Forelimb muscle (tissue), 1 donor: ENCODE measurements around the gene MOG. TPM values are rescaled to one million over a fixed set of nuclear protein-coding genes. Genes with fewer than 3 reads are reported as not detected.

Experiments used
- polyA plus RNA-seq: library from polyadenylated mRNA; unstranded; fragments of 120-200 nt; gene quantifications from one replicate; pipeline ENCODE4 v1.2.1, GENCODE V29; 2013; ENCODE audit not compliant: insufficient read length

MOG gene
- polyA plus RNA-seq, 1 donor, result not detected

Other genes starting within 250 kb of the MOG start
- not detected for gene OR12D1, start 242.2 kb upstream of the MOG start, polyA plus RNA-seq
- not detected for gene OR10C1, start 217.8 kb upstream of the MOG start, polyA plus RNA-seq
- gene OR11A1, start 200.0 kb upstream of the MOG start, polyA plus RNA-seq, result not detected
- not detected for gene OR2H1, start 199.9 kb upstream of the MOG start, polyA plus RNA-seq
- not detected for gene MAS1L, start 169.1 kb upstream of the MOG start, polyA plus RNA-seq
- gene UBD, start 97.4 kb upstream of the MOG start, polyA plus RNA-seq, result 0.28 TPM
- gene OR2H2, start 72.0 kb upstream of the MOG start, polyA plus RNA-seq, result 0.15 TPM
- gene GABBR1, start 23.9 kb upstream of the MOG start, polyA plus RNA-seq, result 33.1 TPM
- not detected for gene ZFP57, start 24.1 kb downstream of the MOG start, polyA plus RNA-seq
- gene HLA-F, start 66.3 kb downstream of the MOG start, polyA plus RNA-seq, result 5.8 TPM
- gene HLA-G, start 170.7 kb downstream of the MOG start, polyA plus RNA-seq, result 3.3 TPM